ENCODE data around the gene OR7A5.
A peak's percentile ranks its signal among the peaks of the same experiment; 100 is the strongest.
"Not testable (repeated sequence)": the region's sequence is repeated elsewhere in the genome, so short reads cannot be mapped to it uniquely, and the experiment has no call there.

Gene OR7A5

GRCh38 chr19:14798760-14799159, 36.2 kb downstream of the OR7A5 start:
- POLR2A ChIA-PET, result no interaction called here
- TF ChIP-seq ZNF623 (tag by site-specific recombination; IDR thresholded peaks at IDR 0.05) (no peak), ZSCAN18 (tag by site-specific recombination; IDR thresholded peaks at IDR 0.05) (no peak), ZNF214 (tag by site-specific recombination; IDR thresholded peaks at IDR 0.05; ENCODE audit: borderline replicate concordance) (no peak), ZIC2 (tag by site-specific recombination; IDR thresholded peaks at IDR 0.05) (no peak), ZNF560 (tag by site-specific recombination; IDR thresholded peaks at IDR 0.05; ENCODE audit: borderline replicate concordance) (no peak), ZFHX2 (tag by site-specific recombination; conservative IDR thresholded peaks at IDR 0.05) (no peak), ZNF654 (tag by site-specific recombination; IDR thresholded peaks at IDR 0.05; ENCODE audit: low read depth) (no peak), ZBTB20 (tag by site-specific recombination; IDR thresholded peaks at IDR 0.05) (no peak)
- no peaks in the 10 kb centered on the region for H3K36me3 ChIP-seq (ENCODE audit: control insufficient read depth in 2 of 2, insufficient read depth in 1 of 2, low read length in 2 of 2)
- CTCF ChIA-PET, result interaction anchor here (0.6 to 1.1 kb wide), 3 partner anchors 12 to 450 kb away, joined by 3 read pairs; no protein-coding TSS in a partner anchor
- no peak overlapping the region for H3K4me3 ChIP-seq (ENCODE audit: low read depth, low read length)
- no peaks in the 10 kb centered on the region for H3K9me3 ChIP-seq (ENCODE audit: control insufficient read depth, insufficient read depth, low read depth, low read length)
- H3K27ac ChIP-seq (ENCODE audit: extremely low read depth, low read depth, low read length), result no peak overlapping the region
- no peaks in the 10 kb centered on the region for H3K4me1 ChIP-seq (ENCODE audit: control insufficient read depth, insufficient read depth, low read length)

GRCh38 chr19:14796021-14796420, 39.0 kb downstream of the OR7A5 start:
- H3K36me3 ChIP-seq (ENCODE audit: control insufficient read depth in 2 of 2, insufficient read depth in 1 of 2, low read length in 2 of 2), result no peaks in the 10 kb centered on the region
- H3K27ac ChIP-seq (ENCODE audit: extremely low read depth, low read depth, low read length), result no peak overlapping the region
- no peak overlapping the region for H3K4me3 ChIP-seq (ENCODE audit: low read depth, low read length)
- ChIA-PET POLR2A (interaction anchor here (0.6 kb wide), 1 partner anchor 261 kb away, joined by 3 read pairs; no protein-coding TSS in a partner anchor), CTCF (interaction anchor here (2.3 kb wide), 1 partner anchor 10 kb away, joined by 12 read pairs; no protein-coding TSS in a partner anchor)
- H3K9me3 ChIP-seq (ENCODE audit: control insufficient read depth, insufficient read depth, low read depth, low read length), result no peaks in the 10 kb centered on the region
- TF ChIP-seq, protein P1, sequence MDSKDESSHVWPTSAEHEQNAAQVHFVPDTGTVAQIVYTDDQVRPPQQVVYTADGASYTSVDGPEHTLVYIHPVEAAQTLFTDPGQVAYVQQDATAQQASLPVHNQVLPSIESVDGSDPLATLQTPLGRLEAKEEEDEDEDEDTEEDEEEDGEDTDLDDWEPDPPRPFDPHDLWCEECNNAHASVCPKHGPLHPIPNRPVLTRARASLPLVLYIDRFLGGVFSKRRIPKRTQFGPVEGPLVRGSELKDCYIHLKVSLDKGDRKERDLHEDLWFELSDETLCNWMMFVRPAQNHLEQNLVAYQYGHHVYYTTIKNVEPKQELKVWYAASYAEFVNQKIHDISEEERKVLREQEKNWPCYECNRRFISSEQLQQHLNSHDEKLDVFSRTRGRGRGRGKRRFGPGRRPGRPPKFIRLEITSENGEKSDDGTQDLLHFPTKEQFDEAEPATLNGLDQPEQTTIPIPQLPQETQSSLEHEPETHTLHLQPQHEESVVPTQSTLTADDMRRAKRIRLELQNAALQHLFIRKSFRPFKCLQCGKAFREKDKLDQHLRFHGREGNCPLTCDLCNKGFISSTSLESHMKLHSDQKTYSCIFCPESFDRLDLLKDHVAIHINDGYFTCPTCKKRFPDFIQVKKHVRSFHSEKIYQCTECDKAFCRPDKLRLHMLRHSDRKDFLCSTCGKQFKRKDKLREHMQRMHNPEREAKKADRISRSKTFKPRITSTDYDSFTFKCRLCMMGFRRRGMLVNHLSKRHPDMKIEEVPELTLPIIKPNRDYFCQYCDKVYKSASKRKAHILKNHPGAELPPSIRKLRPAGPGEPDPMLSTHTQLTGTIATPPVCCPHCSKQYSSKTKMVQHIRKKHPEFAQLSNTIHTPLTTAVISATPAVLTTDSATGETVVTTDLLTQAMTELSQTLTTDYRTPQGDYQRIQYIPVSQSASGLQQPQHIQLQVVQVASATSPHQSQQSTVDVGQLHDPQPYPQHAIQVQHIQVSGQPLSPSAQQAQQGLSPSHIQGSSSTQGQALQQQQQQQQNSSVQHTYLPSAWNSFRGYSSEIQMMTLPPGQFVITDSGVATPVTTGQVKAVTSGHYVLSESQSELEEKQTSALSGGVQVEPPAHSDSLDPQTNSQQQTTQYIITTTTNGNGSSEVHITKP (tag by site-specific recombination; IDR thresholded peaks at IDR 0.05), result no peak
- TF ChIP-seq KLF9 (tag by site-specific recombination; IDR thresholded peaks at IDR 0.05; ENCODE audit: low read depth) (no peak), ZNF214 (tag by site-specific recombination; IDR thresholded peaks at IDR 0.05; ENCODE audit: borderline replicate concordance) (no peak), KLF1 (tag by site-specific recombination; IDR thresholded peaks at IDR 0.05) (no peak)
- no peaks in the 10 kb centered on the region for H3K4me1 ChIP-seq (ENCODE audit: control insufficient read depth, insufficient read depth, low read length)

DNA sequence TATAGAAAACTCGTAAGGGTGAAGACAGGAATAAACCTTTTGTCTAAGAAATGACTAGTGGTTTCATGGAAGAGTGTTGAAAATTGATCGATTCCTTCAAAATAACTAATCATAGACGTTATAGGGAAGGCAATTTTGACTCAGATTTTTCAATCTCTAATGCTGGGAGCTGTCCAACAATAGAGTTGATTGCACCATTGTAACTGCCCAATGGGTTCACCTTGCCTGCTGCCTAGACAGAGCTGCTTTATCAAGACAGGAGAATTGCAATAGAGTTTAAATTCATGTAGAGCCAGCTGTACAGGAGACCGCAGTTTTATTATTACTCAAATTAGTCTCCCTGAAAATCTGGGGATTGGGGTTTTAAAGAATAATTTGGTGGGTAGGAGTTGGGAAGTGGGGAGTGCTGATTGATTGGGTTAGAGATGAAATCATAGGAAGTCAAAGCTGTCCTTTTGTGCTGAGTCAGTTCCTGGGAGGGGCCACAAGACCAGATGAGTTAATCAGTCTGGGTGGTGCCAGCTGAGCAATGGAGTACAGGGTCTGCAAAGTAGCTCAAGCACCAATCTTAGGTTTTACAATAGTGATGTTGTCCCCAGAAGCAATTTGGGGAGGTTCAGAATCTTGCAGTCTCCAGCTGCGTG, 39.8 kb downstream of the OR7A5 start:
- H3K27ac ChIP-seq (ENCODE audit: extremely low read depth, low read depth, low read length), result no peak overlapping the region
- POLR2A ChIA-PET, result interaction anchor here (0.6 kb wide), 1 partner anchor 260 kb away, joined by 3 read pairs; no protein-coding TSS in a partner anchor

DNA sequence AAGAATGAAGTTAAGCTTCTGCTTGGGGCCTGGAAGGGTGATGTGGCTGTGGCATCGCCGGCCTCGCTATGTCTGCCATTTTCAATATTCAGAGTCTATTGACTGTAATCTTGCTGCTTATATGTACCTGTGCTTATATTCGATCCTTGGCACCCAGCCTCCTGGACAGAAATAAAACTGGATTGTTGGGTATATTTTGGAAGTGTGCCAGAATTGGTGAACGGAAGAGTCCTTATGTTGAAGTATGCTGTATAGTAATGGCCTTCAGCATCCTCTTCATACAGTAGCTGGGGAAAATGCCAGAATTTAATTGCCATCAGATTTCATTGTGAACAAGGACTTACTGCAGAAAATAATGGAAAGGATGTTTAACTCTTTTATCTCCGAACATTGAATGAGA, 42.7 kb downstream of the OR7A5 start:
- CTCF ChIA-PET, result not testable (repeated sequence)

More for the DNA sequence above, 39.8 kb downstream of the OR7A5 start:
- Histone ChIP-seq H3K36me3 (ENCODE audit: control insufficient read depth in 2 of 2, insufficient read depth in 1 of 2, low read length in 2 of 2) (no peaks in the 10 kb centered on the region), H3K9me3 (ENCODE audit: control insufficient read depth, insufficient read depth, low read depth, low read length) (no peaks in the 10 kb centered on the region), H3K4me1 (ENCODE audit: control insufficient read depth, insufficient read depth, low read length) (no peaks in the 10 kb centered on the region), H3K4me3 (ENCODE audit: low read depth, low read length) (no peak overlapping the region)
- no peak for TF ChIP-seq PRDM1 (tag by site-specific recombination; IDR thresholded peaks at IDR 0.05)
- TF ChIP-seq, protein P2, sequence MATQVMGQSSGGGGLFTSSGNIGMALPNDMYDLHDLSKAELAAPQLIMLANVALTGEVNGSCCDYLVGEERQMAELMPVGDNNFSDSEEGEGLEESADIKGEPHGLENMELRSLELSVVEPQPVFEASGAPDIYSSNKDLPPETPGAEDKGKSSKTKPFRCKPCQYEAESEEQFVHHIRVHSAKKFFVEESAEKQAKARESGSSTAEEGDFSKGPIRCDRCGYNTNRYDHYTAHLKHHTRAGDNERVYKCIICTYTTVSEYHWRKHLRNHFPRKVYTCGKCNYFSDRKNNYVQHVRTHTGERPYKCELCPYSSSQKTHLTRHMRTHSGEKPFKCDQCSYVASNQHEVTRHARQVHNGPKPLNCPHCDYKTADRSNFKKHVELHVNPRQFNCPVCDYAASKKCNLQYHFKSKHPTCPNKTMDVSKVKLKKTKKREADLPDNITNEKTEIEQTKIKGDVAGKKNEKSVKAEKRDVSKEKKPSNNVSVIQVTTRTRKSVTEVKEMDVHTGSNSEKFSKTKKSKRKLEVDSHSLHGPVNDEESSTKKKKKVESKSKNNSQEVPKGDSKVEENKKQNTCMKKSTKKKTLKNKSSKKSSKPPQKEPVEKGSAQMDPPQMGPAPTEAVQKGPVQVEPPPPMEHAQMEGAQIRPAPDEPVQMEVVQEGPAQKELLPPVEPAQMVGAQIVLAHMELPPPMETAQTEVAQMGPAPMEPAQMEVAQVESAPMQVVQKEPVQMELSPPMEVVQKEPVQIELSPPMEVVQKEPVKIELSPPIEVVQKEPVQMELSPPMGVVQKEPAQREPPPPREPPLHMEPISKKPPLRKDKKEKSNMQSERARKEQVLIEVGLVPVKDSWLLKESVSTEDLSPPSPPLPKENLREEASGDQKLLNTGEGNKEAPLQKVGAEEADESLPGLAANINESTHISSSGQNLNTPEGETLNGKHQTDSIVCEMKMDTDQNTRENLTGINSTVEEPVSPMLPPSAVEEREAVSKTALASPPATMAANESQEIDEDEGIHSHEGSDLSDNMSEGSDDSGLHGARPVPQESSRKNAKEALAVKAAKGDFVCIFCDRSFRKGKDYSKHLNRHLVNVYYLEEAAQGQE (tag by site-specific recombination; IDR thresholded peaks at IDR 0.05), result peak; percentile 85
- CTCF ChIA-PET, result interaction anchor here (2.3 kb wide), 1 partner anchor 9 kb away, joined by 12 read pairs; no protein-coding TSS in a partner anchor

More for the DNA sequence above, 42.7 kb downstream of the OR7A5 start:
- H3K4me1 ChIP-seq (ENCODE audit: control insufficient read depth, insufficient read depth, low read length); H3K4me3 ChIP-seq (ENCODE audit: low read depth, low read length); H3K27ac ChIP-seq (ENCODE audit: extremely low read depth, low read depth, low read length); H3K36me3 ChIP-seq (ENCODE audit: control insufficient read depth in 2 of 2, insufficient read depth in 1 of 2, low read length in 2 of 2); POLR2A ChIA-PET; H3K9me3 ChIP-seq (ENCODE audit: control insufficient read depth, insufficient read depth, low read depth, low read length): not testable (repeated sequence)

Measured in HEK293 (cell line).